MV-4-11 (cell line): ENCODE measurements around the gene RADIL.

ENCODE experiments used
- DNase-seq: peaks from one replicate; lab custom pipeline; 2025; lab: John Stamatoyannopoulos, UW

Gene RADIL

DNA sequence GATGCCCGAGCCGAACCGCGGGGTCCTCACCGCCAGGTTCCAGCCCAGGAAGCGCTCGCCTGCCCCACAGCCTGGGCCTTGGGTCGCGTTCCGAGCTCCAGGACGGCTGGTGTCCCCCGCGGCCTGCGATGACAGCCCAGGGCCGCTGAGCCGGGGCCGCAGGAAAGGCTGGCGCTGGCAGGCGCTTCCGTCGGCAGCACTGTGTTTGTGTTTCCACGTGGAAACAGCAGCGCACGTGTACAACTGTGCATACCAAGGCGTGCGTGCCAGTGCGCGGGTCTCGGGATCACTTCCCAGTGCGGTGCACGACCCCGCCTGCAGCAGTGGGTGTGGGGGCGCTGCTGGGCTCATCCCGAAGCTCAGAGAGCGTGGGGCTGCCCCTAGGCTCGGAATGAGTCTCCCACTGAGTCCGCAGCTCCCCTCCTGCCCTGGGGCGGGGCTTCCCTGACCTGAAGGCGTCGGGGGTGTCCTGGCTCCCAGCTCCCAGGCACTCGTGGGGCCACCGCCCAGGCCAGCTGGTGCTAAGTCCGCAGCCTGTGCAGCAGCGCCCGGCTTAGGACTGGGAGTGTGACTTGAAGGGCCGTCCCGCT is 90.9 kb downstream of the RADIL start:
- no peak for DNase-seq

DNA sequence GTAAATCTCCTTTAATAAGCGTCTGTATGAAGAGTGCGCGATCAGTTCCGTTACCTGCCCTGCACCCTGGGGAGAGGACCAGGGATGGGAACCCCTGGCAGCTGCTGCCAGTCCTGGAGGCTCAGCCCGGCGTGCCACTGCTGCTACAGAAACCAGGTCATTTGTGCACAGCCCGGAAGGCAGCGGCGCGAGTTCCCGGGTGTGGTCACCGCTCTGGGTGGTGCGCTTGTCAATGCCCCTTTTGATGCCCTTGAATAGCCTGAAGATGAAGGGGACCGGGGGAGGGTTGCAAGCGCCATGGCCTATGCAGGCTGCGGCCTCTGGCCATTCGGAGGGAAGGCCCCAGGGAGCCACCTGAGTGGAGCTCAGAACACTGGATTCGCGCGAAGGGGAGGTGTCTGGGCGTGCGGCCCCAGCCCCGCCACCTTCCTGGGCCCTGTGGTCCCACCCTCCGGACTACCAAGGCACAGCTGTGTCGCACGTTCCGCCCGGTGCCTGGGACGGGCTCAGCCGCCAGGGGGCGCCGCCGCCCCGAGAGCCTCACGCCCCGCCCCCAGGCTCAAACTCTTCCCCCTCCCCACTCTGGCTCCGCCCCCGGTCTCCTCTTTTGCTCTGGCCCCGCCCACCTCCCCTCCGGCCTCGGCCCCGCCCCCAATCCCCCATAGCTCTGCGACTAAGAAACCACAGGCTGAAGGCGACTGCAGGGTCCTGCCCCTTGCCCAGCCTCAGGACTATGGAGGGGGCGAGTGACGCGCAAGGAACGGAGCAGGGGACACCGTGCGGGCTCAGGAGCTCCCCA is 91.6 kb downstream of the RADIL start:
- DNase-seq = no peak

DNA sequence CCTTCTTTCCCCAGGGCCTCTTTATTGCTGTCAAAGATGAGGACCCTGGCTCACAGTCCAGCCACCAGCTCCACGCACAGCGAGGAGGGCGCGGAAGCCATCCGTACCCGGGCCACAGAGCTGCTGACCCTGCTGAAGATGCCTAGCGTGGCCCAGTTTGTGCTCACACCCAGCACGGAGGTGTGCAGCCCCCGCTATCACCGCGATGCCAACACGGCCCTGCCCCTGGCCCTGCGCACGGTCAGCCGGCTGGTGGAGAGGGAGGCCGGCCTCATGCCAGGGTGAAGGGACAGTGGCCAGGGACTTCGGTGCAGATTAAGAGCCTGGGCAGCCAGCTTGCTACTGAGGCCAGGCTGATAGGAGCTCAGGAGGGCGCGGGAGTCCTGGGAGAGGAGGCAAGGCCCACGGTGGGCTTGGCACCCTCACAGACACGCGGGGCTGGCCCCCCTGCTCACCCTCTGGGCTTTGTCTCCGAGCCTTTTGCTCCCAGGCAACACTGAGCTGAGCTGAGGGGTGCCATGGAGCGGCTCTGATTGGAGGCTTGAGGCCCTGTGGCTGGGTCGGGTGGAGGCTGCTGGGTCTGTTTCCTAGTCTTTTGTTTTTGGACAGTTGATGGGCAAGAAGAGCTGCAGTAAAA is 92.3 kb downstream of the RADIL start:
- DNase-seq = no peak

DNA sequence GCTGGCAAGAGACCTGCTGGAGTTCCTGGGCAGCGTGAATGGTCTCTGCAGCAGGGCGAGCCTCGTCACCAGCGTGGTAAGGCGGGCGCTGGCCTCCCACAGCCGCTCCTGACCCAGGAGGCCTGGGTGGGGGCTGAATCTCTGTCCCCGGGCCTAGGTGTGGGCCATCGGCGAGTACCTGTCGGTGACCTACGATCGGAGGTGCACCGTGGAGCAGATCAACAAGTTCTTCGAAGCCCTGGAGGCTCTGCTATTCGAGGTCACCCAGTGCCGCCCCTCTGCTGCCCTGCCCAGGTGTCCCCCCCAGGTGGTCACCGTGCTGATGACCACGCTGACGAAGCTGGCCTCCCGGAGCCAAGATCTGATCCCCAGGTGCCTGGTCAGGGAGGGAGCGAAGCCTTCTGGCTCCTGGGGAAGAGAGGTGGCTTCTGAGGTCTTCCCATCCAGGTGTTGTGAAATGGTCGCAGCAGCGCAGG is 93.0 kb downstream of the RADIL start:
- no peak for DNase-seq

DNA sequence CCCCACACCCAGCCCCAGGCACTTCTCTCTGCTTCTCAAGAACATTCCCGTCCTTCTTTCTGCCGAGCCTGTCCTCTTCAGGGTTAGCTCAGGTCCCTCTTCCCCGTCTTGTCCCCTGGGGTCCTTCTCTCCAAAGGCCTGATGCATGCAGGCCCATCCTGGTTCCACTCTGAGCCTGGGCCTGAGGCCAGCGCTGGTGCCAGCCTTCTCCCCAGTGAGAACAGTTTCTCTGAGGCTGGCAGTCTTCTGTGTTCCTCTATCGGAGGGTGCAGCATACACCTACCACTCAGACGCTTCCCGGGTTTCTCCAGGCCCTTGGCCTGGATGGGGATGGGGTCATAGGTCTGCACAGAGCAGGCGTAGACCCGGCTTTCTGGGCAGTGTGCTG is 93.4 kb downstream of the RADIL start:
- no peak for DNase-seq

DNA sequence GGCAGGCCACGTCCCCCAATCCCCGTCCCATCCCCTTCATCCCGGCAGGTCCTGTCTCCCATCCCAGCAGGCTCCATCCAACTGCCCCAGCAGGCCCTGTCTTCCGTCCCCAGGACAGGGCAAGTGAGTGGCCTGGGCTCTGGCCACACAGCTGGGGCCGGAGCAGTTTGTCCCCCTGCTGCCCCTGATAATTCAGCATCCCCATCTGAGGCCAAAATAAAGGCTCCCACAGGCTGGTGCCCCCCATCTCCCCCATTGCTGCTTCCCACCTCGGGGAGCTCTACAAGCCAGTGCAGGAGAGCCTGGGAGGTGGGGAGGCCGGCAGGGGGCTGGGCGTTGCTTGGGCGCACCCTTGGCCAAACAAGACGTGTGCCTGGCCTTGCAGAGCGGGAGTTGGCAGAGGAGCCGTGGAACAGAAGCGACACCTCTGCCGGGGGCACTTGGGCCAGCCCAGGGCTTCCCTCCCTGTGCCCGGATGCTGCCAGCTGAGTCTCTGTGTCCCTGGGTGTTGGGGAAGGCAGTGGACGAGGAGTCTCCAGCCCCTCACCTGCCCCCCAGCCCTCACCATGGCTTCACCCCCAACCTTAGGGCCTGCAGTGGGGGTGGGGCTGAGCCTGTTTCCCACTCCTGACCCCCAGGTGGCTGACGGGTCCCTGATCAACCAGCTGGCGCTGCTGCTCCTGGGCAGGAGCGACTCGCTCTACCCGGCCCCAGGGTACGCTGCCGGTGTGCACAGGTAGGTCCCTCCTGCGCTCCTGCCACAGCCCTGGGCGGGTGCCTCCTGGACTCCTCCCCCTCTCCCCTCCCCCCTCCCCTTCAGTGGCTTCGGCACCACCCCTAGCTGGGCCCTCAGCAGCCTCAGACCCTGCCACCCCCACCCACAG is 94.1 kb downstream of the RADIL start:
- DNase-seq = no peak

DNA sequence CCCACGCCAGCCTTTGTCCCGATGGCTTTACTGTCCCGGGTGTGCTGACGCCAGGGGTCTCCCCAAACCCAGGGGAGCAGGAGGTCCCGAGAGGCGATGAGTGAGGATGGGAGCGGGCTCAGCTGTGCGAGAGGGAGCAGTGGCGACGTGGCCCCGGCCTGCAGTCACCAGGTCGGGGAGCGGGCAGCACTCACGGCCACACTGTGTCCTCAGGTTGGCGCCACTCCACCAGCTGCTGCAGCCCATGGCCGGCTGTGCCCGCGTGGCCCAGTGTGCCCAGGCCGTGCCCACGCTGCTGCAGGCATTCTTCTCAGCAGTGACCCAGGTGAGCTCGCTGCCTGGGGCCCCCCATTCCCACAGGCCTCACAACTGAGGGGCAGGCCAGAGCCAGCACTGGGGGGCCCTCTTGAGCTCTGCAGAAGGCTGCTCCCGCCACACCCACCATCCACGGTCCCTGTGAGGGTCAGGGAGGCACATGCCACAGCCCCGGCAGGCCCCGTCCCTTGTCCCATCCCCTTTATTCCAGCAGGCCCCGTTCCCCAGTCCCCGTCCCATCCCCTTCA is 94.8 kb downstream of the RADIL start:
- DNase-seq = no peak

DNA sequence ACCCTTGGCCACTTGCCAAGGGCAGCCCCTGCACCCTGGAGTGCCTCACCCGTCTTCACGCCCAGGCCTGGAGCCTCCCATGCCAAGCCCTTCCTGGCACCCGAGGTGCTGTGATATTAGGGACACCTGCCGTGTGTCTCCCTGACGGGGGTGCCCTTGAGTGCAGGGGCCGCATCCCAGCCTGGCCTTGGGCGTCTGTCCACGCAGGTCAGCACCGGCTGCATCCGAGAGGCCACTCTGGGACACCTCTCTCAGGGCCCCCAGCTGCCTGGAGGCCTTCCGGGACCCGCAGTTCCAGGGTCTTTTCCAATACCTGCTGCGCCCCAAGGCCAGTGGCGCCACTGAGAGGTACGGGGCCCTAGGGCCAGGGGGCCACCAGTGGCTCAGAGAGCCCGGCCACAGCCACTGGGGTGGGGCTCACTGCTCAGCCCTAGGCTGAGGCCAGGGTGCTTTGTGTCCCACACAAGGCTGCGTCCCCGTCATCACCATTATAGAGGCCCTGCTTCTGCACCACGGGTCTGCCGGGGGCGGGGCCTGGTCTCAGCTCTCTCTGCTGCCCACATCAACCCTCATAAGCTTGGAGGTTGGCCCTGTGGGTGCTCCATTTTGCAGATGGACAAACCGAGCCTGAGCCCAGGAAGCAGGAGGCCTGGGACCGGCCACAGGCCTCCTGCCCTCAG is 95.4 kb downstream of the RADIL start:
- no peak for DNase-seq

DNA sequence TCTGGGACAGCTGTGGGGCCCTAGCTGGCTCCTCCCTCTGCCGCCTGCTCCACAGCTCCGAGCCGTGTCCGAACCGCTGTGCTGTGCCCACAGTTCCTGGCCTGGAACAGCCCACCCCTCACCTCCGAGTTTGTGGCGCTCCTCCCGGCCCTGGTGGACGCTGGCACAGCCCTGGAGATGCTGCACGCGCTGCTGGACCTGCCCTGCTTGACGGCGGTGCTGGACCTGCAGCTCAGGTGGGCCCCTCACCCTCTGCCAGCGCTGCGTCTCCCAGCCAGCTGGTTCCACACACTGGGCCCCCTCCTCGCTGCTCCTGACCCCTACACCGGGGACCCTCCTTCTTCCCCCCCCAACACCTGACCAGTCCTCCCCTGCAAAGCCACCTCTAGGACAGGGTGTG is 96.0 kb downstream of the RADIL start:
- no peak for DNase-seq

DNA sequence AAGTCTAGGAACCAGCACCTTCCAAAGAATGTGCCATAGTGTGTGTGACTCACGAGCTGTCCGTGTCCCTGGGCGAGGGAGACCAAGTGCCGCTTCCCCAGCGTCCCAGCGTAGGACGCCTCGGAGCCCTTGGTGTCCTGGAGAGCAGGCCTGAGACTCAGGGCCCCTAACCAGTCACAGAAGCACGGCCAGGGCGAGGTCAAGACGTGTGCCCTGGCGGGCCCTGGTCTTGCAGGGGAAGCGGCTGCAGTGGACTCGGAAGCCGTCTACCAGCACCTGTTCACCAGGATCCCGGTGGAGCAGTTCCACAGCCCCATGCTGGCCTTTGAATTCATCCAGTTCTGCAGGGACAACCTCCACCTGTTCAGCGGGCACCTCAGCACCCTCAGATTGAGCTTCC is 97.5 kb downstream of the RADIL start:
- DNase-seq = no peak

DNA sequence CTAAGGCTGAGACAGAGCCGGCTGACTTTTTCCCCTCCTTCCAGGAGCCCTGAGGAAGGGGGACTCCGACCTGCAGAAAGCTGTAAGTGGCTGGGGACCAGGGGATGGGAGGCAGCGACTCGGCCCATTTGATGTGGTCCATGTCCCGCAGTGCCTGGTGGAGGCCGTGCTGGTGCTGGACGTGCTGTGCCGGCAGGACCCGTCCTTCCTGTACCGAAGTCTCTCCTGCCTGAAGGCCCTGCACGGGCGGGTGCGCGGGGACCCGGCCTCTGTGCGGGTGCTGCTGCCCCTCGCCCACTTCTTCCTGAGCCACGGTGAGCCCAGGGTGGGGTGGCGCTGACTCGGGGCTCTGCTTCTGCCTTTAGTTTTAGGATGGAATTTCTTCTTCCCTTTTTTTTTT is 98.1 kb downstream of the RADIL start:
- no peak for DNase-seq

DNA sequence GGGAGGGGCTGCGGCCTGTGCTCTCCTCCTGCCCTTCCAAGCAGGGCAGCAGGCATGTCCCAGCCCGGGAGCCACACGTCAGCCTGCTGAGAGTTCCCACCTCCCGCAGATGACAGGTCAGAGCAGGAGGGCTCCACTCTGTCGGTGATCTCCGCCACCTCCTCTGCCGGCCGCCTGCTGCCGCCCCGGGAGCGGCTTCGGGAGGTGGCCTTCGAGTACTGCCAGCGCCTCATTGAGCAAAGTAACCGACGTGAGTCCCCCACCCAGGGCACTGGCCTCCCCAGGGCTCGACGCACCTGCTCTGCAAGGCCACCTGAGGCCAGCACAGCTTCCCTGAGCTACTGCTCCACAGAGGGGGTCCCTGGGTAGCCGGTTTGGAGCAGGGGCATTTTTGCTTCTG is 98.7 kb downstream of the RADIL start:
- DNase-seq = no peak

DNA sequence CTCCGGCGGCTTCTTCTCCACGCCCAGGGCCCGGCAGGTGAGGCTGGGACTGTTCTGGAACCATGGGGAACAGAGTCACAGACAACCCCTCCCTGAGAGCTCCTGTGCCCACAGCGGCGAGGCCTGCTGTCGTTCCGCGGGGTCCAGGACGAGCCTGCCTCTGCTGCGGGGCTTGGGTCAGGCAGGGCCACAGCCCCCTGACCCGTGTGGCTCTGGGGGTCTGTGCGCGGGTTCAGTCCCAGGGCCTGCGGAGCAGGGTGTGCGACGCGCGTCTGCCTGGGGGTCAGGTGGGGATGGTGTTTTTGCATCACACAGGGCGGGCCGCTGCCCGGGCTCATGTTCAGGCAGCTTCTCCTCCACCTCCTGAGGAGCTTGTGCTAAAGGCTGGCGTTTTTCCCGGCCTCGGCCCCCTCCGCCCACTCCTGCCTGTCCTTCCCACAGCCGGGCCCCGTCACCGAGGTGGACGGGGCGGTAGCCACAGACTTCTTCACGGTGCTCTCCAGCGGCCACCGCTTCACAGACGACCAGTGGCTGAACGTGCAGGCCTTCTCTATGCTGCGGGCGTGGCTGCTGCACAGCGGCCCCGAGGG is 99.7 kb downstream of the RADIL start:
- DNase-seq = no peak

DNA sequence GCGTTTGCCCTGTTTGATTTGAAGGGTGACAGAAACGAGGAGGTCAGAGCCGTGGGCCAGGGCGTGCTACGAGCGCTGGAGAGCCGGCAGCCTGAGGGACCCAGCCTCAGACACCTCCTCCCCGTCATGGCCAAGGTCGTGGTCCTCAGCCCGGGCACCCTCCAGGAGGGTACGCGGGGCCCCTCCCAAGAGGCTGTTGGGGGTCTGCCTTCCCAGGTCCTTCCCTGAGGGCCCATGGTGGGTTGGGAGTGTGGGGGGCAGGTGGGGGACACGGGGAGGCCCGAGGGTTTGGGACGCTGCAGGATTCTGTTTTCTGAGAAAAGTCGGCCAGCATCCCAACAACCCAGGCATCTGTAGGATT is 100.2 kb downstream of the RADIL start:
- DNase-seq = no peak

DNA sequence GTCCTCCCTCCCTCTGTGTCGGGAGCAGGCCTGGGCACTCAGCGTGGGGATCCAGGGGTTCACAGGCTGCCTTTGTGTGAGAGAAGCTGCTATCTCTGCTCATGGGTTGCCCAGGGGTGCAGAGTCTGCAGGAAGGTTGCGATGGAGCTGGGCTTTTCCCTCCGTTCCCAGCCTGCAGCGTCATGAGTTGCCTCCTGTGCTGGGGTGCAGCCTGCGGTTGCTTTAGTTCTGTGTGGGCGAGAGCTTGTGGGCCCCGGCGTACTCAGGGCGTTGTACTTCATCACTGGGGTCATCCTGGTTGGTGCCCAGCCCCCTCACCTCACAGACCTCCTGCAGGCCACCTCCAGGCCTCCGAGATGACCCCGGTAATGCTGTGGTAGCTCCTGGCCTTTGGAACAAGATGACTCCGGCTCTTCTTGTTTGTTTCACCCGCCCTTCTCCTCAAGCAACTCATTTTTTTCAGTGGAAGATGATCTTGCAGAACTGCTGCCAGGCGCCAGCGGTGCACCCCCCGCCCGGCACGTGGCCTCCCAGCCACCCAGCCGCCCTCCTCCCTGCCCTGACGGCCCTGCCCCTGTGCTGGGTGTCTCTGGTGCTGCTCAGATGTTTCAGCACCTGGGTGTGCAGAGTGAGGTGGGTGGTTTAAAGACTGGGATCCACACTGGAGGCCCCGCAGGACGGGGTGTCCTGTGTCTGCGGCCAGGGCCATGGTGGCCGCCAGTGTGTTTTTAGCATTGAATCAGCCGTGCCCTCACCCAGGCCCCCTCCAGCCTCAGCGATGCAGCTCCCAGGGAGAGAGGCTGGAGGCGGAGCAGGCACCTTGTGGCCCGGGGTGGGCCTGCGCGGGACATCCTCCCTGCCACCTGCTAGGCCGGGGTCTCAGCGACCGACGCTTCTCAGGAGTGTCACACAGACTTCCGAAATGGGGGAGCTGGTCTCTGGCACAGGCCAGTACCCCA is 100.9 kb downstream of the RADIL start:
- no peak for DNase-seq

DNA sequence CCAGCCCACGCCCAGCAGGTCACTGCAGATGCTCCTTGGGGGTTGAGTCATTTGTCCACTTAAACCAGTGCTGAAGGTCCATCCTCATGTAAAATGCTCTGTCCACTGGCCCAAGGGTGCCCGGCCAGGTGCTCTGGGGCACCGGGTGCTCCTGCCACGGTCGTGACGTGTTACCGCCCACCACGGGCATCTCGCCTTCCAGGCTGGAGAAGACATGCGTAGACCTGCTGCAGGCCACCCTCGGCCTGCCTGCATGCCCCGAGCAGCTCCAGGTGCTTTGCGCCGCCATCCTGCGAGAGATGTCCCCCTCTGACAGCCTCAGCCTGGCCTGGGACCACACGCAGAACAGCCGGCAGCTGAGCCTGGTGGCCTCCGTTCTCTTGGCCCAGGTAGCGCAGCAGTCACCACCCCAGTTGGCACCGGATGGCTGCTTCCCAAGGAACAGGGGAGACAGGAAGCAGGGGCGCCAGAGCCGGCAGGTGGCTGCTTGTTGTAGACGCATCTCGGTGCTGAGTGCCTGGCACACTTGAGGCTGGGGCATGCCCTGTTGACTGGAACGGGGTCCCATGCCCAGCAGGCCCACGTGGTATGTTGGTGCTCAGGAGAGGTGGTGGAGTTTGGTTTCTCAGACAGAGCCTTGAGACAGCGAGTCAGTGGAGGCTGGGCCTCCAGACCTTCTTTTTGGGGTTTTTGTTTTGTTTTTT is 102.0 kb downstream of the RADIL start:
- DNase-seq = no peak

DNA sequence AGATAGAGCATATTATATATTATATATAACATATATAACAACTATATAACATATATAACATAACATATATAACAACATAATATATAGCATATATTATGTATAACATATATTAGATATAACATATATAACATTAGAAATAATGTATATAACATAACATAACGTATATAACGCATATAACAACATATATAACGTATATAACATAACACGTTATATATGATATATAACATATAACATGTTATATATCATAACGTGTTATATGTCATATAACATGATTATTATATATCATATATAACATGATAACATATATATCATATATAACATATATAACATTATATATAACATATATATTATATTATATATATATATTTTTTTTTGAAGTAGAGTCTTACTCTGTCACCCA is 104.4 kb downstream of the RADIL start:
- DNase-seq = no peak

DNA sequence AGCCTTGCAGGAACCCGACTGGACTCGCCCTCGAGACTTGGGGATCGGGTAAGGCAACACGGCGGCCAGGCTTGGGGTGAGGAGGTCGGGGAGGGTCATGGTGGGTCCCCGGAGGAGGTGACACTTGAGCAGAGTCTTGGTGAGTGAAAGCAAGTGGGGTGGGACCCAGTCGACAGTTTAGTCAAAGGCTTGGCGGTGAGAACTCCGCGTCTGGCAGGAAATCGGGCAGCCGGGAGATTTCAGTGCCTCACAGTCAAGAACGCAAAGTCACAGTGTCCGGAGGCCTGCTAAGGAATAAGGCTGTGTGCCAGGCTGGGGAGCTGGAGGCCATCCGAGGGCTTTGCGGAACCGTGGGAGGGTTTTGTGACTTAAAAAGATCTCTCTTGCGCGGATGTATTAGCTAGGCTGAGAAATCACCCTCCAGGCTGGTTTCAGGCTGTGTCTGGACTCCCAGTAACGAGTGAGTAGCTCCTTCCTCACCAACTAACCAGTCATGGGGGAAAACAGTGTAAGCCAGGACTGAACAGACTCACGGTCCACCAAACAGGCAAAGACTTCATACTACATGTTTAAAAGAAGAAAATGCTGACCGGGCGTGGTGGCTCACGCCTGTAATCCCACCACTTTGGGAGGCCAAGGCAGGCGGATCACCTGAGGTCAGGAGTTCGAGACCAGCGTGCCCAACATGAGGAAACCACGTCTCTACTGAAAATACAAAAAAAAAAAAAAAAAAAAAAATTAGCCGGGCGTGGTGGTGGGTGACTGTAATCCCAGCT is 107.5 kb downstream of the RADIL start:
- no peak for DNase-seq
